Measurements from ENCODE around the gene TRABD2B. TPM values are rescaled to one million over a fixed set of nuclear protein-coding genes. Genes with fewer than 3 reads are reported as not detected.
A peak's percentile ranks its signal among the peaks of the same experiment; 100 is the strongest.

The TRABD2B gene
- total RNA-seq, 4 donors from 2014 or later: 0.35 to 2.5 (median 0.88) TPM

DNA sequence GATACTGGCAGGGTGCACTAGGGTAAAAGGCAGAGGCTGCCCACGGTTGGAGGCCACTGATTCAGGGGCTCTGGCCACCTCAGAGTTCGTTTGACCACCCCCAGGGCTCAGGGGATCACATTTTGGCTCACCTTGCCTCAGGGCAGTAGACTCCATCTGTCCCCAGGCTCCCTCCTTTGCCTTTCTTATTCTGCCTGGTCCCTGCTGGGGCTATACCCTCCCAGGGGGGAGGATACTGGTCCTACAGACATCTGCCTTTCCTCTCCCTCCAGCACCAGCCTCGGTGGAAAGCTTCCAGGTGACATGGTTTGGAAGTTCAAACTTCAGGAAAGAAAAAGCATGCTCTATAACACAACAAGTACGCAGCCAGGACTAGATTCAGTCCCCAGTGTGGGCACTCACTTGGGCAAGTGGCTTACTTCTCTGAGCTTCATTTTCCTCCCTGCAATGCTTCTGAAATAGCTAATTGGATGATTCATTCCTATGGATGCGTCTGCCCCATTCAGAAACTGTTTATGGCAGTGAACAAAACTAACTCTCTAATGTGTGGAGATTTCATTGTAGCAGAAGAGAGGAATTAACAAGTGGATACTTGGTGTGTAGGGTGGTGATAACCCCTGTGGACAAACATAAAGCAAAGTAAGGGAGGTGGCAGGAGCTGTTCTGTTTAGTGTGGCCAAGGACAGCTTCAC, 154.8 kb downstream of the TRABD2B start:
- Histone ChIP-seq H3K4me1 (peaks cover 0 to 6% (median 0%) of the 10 kb centered on the region in 4 donors), H3K36me3 (no peaks in the 10 kb centered on the region), H3K27me3 (no peaks in the 10 kb centered on the region), H3K27ac (no peak overlapping the region), H3K4me3 (no peak overlapping the region), H3K9me3 (no peaks in the 10 kb centered on the region)
- TF ChIP-seq, protein P1, sequence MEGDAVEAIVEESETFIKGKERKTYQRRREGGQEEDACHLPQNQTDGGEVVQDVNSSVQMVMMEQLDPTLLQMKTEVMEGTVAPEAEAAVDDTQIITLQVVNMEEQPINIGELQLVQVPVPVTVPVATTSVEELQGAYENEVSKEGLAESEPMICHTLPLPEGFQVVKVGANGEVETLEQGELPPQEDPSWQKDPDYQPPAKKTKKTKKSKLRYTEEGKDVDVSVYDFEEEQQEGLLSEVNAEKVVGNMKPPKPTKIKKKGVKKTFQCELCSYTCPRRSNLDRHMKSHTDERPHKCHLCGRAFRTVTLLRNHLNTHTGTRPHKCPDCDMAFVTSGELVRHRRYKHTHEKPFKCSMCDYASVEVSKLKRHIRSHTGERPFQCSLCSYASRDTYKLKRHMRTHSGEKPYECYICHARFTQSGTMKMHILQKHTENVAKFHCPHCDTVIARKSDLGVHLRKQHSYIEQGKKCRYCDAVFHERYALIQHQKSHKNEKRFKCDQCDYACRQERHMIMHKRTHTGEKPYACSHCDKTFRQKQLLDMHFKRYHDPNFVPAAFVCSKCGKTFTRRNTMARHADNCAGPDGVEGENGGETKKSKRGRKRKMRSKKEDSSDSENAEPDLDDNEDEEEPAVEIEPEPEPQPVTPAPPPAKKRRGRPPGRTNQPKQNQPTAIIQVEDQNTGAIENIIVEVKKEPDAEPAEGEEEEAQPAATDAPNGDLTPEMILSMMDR (IDR thresholded peaks at IDR 0.05): no peak
- no peak for TF ChIP-seq POLR2A (IDR thresholded peaks at IDR 0.05)
- peak in 1 of 3 donors; percentile 28 for DNase-seq

DNA sequence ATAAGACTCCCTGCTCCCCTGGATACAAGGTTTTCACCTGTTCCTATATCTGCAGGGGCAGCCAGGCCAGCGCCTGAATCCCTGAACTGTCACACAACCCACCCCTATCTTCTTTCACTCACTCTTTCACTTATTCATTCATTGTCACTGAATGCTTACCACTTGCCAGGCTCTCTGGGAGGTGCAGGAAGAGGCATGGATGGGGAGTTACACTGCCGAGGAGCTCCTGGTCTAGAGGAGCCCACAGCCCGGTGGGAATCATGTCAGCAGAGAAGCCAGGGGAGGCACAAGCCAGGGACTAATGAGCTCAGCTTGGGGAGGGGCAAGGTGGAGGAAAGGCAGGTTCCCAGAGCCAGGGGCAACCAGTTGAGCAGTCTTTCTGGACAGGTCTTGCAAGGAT, 155.8 kb downstream of the TRABD2B start:
- Histone ChIP-seq H3K4me1 (peaks cover 0 to 7% (median 0%) of the 10 kb centered on the region in 4 donors), H3K27ac (no peak overlapping the region), H3K4me3 (no peak overlapping the region), H3K36me3 (no peaks in the 10 kb centered on the region), H3K9me3 (no peaks in the 10 kb centered on the region), H3K27me3 (no peaks in the 10 kb centered on the region)
- peak in 1 of 3 donors; percentile 27 for DNase-seq
- TF ChIP-seq, protein P1 (IDR thresholded peaks at IDR 0.05): no peak
- TF ChIP-seq POLR2A (IDR thresholded peaks at IDR 0.05): no peak

GRCh38 chr1:47840393-47841190, 156.6 kb downstream of the TRABD2B start:
- no peak overlapping the region for H3K27ac ChIP-seq
- peaks cover 0 to 7% (median 0%) of the 10 kb centered on the region in 4 donors for H3K4me1 ChIP-seq
- H3K36me3 ChIP-seq: no peaks in the 10 kb centered on the region
- no peaks in the 10 kb centered on the region for H3K27me3 ChIP-seq
- no peak overlapping the region for H3K4me3 ChIP-seq
- no peaks in the 10 kb centered on the region for H3K9me3 ChIP-seq
- peak in 1 of 3 donors; percentile 40 for DNase-seq
- TF ChIP-seq POLR2A (IDR thresholded peaks at IDR 0.05): no peak
- TF ChIP-seq, protein P1 (IDR thresholded peaks at IDR 0.05): no peak

DNA sequence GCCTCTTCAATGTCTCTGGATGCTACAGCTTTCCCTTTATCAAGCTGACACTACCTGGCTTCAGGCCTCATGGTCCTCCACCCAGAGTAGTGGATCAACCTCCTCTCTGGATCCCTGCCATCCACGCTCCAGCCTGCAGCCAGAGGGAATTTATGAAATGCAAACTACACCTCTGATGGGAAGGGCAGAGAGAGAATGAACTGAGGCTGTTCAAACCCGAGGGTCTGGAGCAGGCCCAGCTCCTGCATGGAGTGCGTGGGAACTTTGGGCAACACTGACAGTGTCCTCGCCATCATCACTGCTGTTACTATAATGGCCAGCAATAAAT, 157.8 kb downstream of the TRABD2B start:
- no peaks in the 10 kb centered on the region for H3K36me3 ChIP-seq
- H3K27me3 ChIP-seq: no peaks in the 10 kb centered on the region
- TF ChIP-seq POLR2A (IDR thresholded peaks at IDR 0.05): no peak
- TF ChIP-seq, protein P1 (IDR thresholded peaks at IDR 0.05): no peak
- no peak overlapping the region for H3K4me3 ChIP-seq
- peak in 1 of 3 donors; percentile 34 for DNase-seq
- H3K9me3 ChIP-seq: no peaks in the 10 kb centered on the region
- H3K4me1 ChIP-seq: peaks cover 0 to 7% (median 0%) of the 10 kb centered on the region in 4 donors
- H3K27ac ChIP-seq: peak overlapping the region in 1 of 4 donors; percentile 65

DNA sequence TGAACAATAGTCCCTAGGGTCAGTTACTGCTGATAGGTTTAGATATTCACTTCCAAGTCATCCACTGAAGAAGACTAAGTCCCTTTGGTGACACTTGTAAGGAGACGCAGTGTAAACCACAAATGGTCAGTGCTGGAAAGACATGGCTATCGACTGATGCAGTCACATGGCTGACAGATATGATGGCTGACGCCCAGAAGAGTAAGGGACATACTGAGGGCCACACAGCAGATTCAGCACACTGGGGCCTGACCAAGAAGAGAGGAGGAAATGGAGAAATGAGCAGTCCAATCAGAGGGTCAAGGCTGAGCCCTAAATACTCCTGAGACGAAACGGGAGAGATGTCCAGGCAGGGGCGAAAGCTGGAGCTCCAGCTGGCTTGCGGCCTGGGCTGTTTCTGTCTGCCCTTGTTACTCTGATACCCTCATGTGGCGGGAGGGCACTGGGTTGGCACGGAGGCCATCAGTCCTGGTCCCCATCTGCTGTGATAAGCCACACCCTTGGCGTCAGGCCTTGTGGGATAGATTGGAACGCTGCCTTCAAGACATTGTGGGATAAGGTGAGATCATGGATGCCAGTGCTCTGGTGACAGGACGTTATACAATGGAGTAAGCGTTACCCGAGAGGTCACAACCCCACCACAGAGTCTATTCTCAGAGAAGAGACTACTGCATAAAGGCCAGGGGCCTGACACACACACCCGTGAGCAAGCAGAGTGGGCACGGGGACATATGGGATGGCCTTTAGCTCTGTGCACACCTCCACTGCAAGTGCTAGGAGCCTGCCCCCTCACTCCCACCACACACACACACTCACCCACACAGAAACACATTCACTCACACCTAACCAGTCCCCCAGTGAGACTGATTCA, 158.4 kb downstream of the TRABD2B start:
- Histone ChIP-seq H3K4me3 (no peak overlapping the region), H3K27me3 (no peaks in the 10 kb centered on the region), H3K9me3 (no peaks in the 10 kb centered on the region), H3K36me3 (no peaks in the 10 kb centered on the region), H3K27ac (peak overlapping the region in 3 of 4 donors; percentile 36 to 65 (median 63)), H3K4me1 (peaks cover 0 to 7% (median 0%) of the 10 kb centered on the region in 4 donors)
- peak in 2 of 3 donors; percentile 57 to 59 for DNase-seq
- TF ChIP-seq POLR2A (IDR thresholded peaks at IDR 0.05): no peak
- TF ChIP-seq, protein P1 (IDR thresholded peaks at IDR 0.05): no peak
